HepG2 (cell line): ENCODE measurements around the gene S1PR3. TPM values are rescaled to one million over a fixed set of nuclear protein-coding genes. Genes with fewer than 3 reads are reported as not detected.

Experiments used
- ATAC-seq: fragments of 200-7000 bp; cut with Tn5 transposase; 3 replicates; pipeline ENCODE4 v1.9.1; 2020; ENCODE audit warnings: mild to moderate bottlenecking, moderate library complexity
- BruUV-seq: library from RNA; stranded (reverse); fragments of 400-500 nt; replicated peaks from 2 replicates; lab custom pipeline; 2021; lab: Mats Ljungman, UMichigan
- CTCF ChIA-PET: fragments of 300-600 bp; formaldehyde crosslinking; extraction: SDS; loops from one replicate; lab custom pipeline; 2021; ENCODE audit warnings: low total read pairs, inconsistent platforms, low intra/inter-chr PET ratio; lab: Yijun Ruan, JAX
- POLR2A ChIA-PET: fragments of 350-600 bp; sonication (Branson Sonifier 250); formaldehyde crosslinking; loops from one replicate; lab custom pipeline; 2020; ENCODE audit warnings: antibody characterized with exemption, inconsistent platforms; lab: Yijun Ruan, JAX
- DNase-seq: peaks from one replicate; pipeline ENCODE4 v3.0.0-alpha.2; 2015; ENCODE audit warnings: low spot score
- FAIRE-seq: peaks from 3 replicates; lab custom pipeline; 2011; peaks lifted over from hg19 to GRCh38; lab: Jason Lieb, UNC
- H2AFZ ChIP-seq: one replicate; pipeline ENCODE4 v1.6.1; 2011; ENCODE audit warnings: low read length, inconsistent platforms
- H3K27ac ChIP-seq: fragments of 300-600 bp; 3 replicates; pipeline ENCODE4 v1.8.0; 2011; ENCODE audit warnings: mixed run types, mild to moderate bottlenecking, mixed read lengths, low read length, inconsistent platforms; ENCODE audit not compliant: insufficient read depth; ENCODE audit errors: extremely low read length
- H3K27me3 ChIP-seq, 2 experiments: fragments of 200-600 bp in 1 of 2; 2 replicates in 1 of 2; 3 replicates in 1 of 2; pipeline versions ENCODE4 v1.6.0 to v1.8.0; 2011; ENCODE audit warnings: low read length in 2 of 2, mild to moderate bottlenecking in 2 of 2, moderate library complexity in 2 of 2, inconsistent platforms in 1 of 2; ENCODE audit not compliant: insufficient read depth in 2 of 2, control insufficient read depth in 1 of 2
- H3K36me3 ChIP-seq, 2 experiments: fragments of 200-600 bp in 1 of 2; replicated peaks in 1 of 2; 2 replicates in 1 of 2; 3 replicates in 1 of 2; pipeline versions ENCODE4 v1.5.1 to v1.8.0; 2011; ENCODE audit warnings: low read length in 2 of 2, inconsistent platforms in 1 of 2; ENCODE audit not compliant: insufficient read depth in 2 of 2, control insufficient read depth in 1 of 2
- H3K4me1 ChIP-seq: 2 replicates; pipeline ENCODE4 v1.5.1; 2012; ENCODE audit warnings: low read length, inconsistent platforms; ENCODE audit not compliant: insufficient read depth
- H3K4me2 ChIP-seq: 2 replicates; pipeline ENCODE4 v1.6.0; 2011; ENCODE audit warnings: low read depth, low read length, inconsistent platforms
- H3K4me3 ChIP-seq, 3 experiments: fragments of 200-600 bp in 1 of 3; sonication (generic), shearing (Covaris generic) in 1 of 3; replicated peaks in 1 of 3; 2 replicates each; pipeline ENCODE4 v1.5.1; 2011 to 2016; ENCODE audit warnings: low read length in 3 of 3, inconsistent platforms in 2 of 3, low read depth in 2 of 3, mild to moderate bottlenecking in 2 of 3, control low read depth in 1 of 3, mixed read lengths in 1 of 3; ENCODE audit not compliant: insufficient read depth in 1 of 3
- H3K79me2 ChIP-seq: one replicate; pipeline ENCODE4 v1.6.1; 2011; ENCODE audit warnings: low read length, inconsistent platforms; ENCODE audit not compliant: insufficient read depth
- H3K9ac ChIP-seq: 2 replicates; pipeline ENCODE4 v1.6.0; 2011; ENCODE audit warnings: mild to moderate bottlenecking, low read depth, low read length, inconsistent platforms; ENCODE audit not compliant: insufficient read depth
- H3K9me3 ChIP-seq: 2 replicates; pipeline ENCODE4 v1.5.1; 2012; ENCODE audit warnings: mild to moderate bottlenecking, low read length
- H4K20me1 ChIP-seq: 2 replicates; pipeline ENCODE4 v1.6.0; 2011; ENCODE audit warnings: inconsistent platforms, mild to moderate bottlenecking, low read length, moderate library complexity; ENCODE audit not compliant: insufficient read depth
- ARHGAP35 ChIP-seq: sonication (generic); formaldehyde crosslinking; IDR thresholded peaks from 2 replicates; pipeline ENCODE4 v1.9.0; 2022; ENCODE audit warnings: mild to moderate bottlenecking, inconsistent platforms, moderate library complexity, missing genetic modification reagents, borderline replicate concordance
- HHEX ChIP-seq: IDR thresholded peaks from 2 replicates; pipeline ENCODE4 v1.6.1; 2016; ENCODE audit warnings: control low read depth
- SIN3B ChIP-seq: fragments of 150-350 bp; IDR thresholded peaks from 2 replicates; pipeline ENCODE4 v1.6.1; 2014; ENCODE audit warnings: low read length
- SKI ChIP-seq: fragments of 450-650 bp; IDR thresholded peaks from one replicate; pipeline ENCODE4 v1.6.1; 2018; ENCODE audit warnings: mild to moderate bottlenecking; ENCODE audit not compliant: partially characterized antibody
- TEAD2 ChIP-seq: sonication (generic); formaldehyde crosslinking; IDR thresholded peaks from 2 replicates; pipeline ENCODE4 v1.9.0; 2021; ENCODE audit warnings: missing genetic modification reagents
- XRCC5 ChIP-seq: fragments of 200-400 bp; formaldehyde crosslinking; optimal IDR thresholded peaks from 2 replicates; pipeline ENCODE3; 2017; ENCODE audit warnings: mild to moderate bottlenecking, low read length
- ZFYVE20 ChIP-seq: sonication (generic); formaldehyde crosslinking; IDR thresholded peaks from 2 replicates; pipeline ENCODE4 v1.8.0; 2023; ENCODE audit warnings: low read depth, mild to moderate bottlenecking, moderate library complexity, missing genetic modification reagents, borderline replicate concordance
- ZNF260 ChIP-seq: sonication (generic); formaldehyde crosslinking; IDR thresholded peaks from 2 replicates; pipeline ENCODE4 v1.4.0; 2020; ENCODE audit warnings: missing genetic modification reagents, low read depth, mild to moderate bottlenecking, borderline replicate concordance
- WGBS: methylation state at CpG from one replicate; pipeline ENCODE4 v1.1.6; 2017; ENCODE audit warnings: low lambda C conversion rate; 5-methylcytosine and 5-hydroxymethylcytosine counted together
- in situ Hi-C: cut with HindIII; loops from 2 replicates; pipeline ENCODE4 v1.10.0; 2017; ENCODE audit warnings: low pct_unique_long_range_greater_than_20kb; ENCODE audit not compliant: extremely low pct_ligation_motif_present
- intact Hi-C: fragments of 100-400 bp; cut with micrococcal nuclease; formaldehyde crosslinking; loops from one replicate; pipeline ENCODE4 v1.10.0; 2022; ENCODE audit not compliant: unreplicated experiment
- polyA plus RNA-seq, 8 experiments: library from polyadenylated mRNA; depleted of rRNA in 3 of 8; stranded (reverse) in 7 of 8; unstranded in 1 of 8; fragments of >200 nt; fragmentation: Illumina TruSeq in 4 of 8; extraction: Trizol in 4 of 8; gene quantifications; 2 replicates each; pipeline versions ENCODE4 v1.2.1 to v1.2.3, GENCODE V29; 2011 to 2016; ENCODE audit warnings: low read depth in 4 of 8, missing spikeins in 1 of 8, mixed read lengths in 1 of 8; ENCODE audit not compliant: insufficient read depth in 1 of 8
- total RNA-seq, 5 experiments: library from RNA; depleted of rRNA; stranded (reverse); fragments of >200 nt; fragmentation: Illumina TruSeq; extraction: Trizol; gene quantifications; 2 replicates each; pipeline ENCODE4 v1.2.3, GENCODE V29; 2016; ENCODE audit warnings: low read depth in 1 of 5
- TF ChIP-seq, protein P1 (sequence below): sonication (generic); formaldehyde crosslinking; IDR thresholded peaks from 2 replicates; pipeline ENCODE4 v1.9.0; 2021; ENCODE audit warnings: missing genetic modification reagents, borderline replicate concordance
- TF ChIP-seq, protein P2 (sequence below): IDR thresholded peaks from 2 replicates; pipeline ENCODE4 v1.6.1; 2018; ENCODE audit warnings: missing genetic modification reagents, mild to moderate bottlenecking, missing compliant biosample characterization
- TF ChIP-seq, protein P3 (sequence below): sonication (generic); formaldehyde crosslinking; IDR thresholded peaks from 2 replicates; pipeline ENCODE4 v1.5.0; 2020; ENCODE audit warnings: missing genetic modification reagents, mild to moderate bottlenecking, borderline replicate concordance
- TF ChIP-seq, protein P4 (sequence below): IDR thresholded peaks from 2 replicates; pipeline ENCODE4 v1.6.1; 2016; ENCODE audit warnings: mild to moderate bottlenecking

Gene S1PR3
- total and polyA plus RNA-seq, 2 of the 13 experiments (the other 11 are each of a cell fraction or from before 2014, with no cell fraction given) = 0.02 TPM; not detected in 1

DNA sequence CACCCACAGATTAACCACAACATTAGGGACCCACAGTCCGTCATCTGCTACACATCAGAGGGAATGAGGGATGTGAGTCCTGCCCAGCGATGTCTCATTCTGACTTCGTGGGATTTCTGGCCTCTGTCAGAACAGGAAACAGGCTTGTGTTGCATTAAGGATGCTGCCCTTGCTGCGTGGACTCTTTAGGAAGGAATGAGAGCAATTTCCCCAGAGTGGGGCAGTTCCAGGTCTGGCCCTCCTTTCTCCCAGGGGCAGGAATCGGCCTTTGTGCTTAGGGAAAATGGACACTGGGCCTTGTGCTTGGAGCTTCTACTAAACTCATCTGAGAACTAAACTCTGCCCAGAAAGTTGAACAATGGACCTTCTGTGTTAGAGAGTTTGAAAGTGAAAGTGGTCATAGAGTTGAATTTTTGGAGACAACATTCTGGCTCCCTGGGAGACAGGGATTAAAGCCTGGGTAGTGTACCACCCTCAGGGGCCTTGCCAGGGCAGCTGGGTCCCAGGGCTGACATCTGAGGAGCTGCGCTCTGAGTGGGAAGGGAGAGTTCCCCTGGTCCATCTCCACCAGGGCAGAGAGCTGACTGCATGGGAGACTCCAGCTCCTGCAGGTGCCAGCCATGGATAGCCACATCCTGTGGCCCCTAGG is 37.8 kb upstream of the S1PR3 start (continued):
- TF ChIP-seq, protein P1, sequence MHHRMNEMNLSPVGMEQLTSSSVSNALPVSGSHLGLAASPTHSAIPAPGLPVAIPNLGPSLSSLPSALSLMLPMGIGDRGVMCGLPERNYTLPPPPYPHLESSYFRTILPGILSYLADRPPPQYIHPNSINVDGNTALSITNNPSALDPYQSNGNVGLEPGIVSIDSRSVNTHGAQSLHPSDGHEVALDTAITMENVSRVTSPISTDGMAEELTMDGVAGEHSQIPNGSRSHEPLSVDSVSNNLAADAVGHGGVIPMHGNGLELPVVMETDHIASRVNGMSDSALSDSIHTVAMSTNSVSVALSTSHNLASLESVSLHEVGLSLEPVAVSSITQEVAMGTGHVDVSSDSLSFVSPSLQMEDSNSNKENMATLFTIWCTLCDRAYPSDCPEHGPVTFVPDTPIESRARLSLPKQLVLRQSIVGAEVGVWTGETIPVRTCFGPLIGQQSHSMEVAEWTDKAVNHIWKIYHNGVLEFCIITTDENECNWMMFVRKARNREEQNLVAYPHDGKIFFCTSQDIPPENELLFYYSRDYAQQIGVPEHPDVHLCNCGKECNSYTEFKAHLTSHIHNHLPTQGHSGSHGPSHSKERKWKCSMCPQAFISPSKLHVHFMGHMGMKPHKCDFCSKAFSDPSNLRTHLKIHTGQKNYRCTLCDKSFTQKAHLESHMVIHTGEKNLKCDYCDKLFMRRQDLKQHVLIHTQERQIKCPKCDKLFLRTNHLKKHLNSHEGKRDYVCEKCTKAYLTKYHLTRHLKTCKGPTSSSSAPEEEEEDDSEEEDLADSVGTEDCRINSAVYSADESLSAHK (CRISPR knock-in tag) = no peak
- TF ChIP-seq, protein P2, sequence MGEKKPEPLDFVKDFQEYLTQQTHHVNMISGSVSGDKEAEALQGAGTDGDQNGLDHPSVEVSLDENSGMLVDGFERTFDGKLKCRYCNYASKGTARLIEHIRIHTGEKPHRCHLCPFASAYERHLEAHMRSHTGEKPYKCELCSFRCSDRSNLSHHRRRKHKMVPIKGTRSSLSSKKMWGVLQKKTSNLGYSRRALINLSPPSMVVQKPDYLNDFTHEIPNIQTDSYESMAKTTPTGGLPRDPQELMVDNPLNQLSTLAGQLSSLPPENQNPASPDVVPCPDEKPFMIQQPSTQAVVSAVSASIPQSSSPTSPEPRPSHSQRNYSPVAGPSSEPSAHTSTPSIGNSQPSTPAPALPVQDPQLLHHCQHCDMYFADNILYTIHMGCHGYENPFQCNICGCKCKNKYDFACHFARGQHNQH (CRISPR knock-in tag) = no peak
- no peak for TF ChIP-seq HHEX (CRISPR knock-in tag)
- TF ChIP-seq, protein P3, sequence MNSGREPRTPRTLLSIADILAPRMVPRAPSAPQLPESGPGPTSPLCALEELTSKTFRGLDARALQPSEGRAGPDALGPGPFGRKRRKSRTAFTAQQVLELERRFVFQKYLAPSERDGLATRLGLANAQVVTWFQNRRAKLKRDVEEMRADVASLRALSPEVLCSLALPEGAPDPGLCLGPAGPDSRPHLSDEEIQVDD (CRISPR knock-in tag) = no peak
- TF ChIP-seq TEAD2 = no peak

DNA sequence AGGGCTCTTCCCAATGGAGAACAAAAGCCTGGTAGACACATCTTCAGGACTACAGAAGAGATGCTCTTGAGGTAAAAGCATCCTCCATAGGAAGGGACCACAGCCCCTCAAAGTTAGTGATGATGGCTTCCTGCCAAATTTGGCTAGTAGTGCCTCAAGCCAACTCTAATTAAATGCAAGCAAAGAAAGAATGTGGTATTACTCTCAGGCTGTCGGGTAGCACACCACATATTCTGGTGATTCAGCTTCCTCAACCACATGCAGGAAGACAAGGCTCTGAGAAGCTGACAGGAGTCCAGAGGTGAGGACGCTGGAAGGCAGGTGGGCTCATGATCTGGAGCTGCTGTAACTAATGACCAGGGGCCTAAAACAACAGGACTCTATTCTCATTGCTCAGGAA is 37.2 kb upstream of the S1PR3 start:
- FAIRE-seq = no peak
- CTCF ChIA-PET = no interaction called here
- Histone ChIP-seq H3K4me2 (no peak overlapping the region), H3K27me3 (no peaks in the 10 kb centered on the region; a peak in 1 of 5 replicates), H2AFZ (no peak overlapping the region), H3K9me3 (no peaks in the 10 kb centered on the region), H3K79me2 (no peaks in the 10 kb centered on the region), H3K27ac (no peak overlapping the region), H3K4me1 (0 out of 2 replicates have a peak, but pooled peaks cover 6% of the 10 kb centered on the region), H3K4me3 (no peak overlapping the region), H3K9ac (no peak overlapping the region), H3K36me3 (no peaks in the 10 kb centered on the region), H4K20me1 (no peaks in the 10 kb centered on the region)
- no peak for ATAC-seq
- WGBS = 13% methylated on average over 1 of the region's 2 CpGs
- TF ChIP-seq, protein P4, sequence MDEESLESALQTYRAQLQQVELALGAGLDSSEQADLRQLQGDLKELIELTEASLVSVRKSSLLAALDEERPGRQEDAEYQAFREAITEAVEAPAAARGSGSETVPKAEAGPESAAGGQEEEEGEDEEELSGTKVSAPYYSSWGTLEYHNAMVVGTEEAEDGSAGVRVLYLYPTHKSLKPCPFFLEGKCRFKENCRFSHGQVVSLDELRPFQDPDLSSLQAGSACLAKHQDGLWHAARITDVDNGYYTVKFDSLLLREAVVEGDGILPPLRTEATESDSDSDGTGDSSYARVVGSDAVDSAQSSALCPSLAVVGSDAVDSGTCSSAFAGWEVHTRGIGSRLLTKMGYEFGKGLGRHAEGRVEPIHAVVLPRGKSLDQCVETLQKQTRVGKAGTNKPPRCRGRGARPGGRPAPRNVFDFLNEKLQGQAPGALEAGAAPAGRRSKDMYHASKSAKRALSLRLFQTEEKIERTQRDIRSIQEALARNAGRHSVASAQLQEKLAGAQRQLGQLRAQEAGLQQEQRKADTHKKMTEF (CRISPR knock-in tag) = no peak
- TF ChIP-seq XRCC5 = no peak
- no peak for TF ChIP-seq ARHGAP35
- no peak for TF ChIP-seq SIN3B
- no peak for TF ChIP-seq SKI
- no peak for TF ChIP-seq ZNF260 (CRISPR knock-in tag)
- TF ChIP-seq ZFYVE20 (CRISPR knock-in tag) = no peak
- intact Hi-C loops (no loop called here), in situ Hi-C loops (no loop called here)
- DNase-seq = no peak
- POLR2A ChIA-PET = no interaction called here
- BruUV-seq = no TSS peak
